ENCODE measurements around the gene NHLH2.

NHLH2 gene

GRCh38 chr1:115793162-115793561 is 47.8 kb downstream of the NHLH2 start:
- TF ChIP-seq USF1 (IDR thresholded peaks at IDR 0.05) (no peak), NFIC (IDR thresholded peaks at IDR 0.05) (no peak), TAF1 (IDR thresholded peaks at IDR 0.05; ENCODE audit: low read depth) (no peak), ZBTB7A (IDR thresholded peaks at IDR 0.05; ENCODE audit: low read depth) (no peak), TEAD4 (IDR thresholded peaks at IDR 0.05) (no peak), REST (IDR thresholded peaks at IDR 0.05; ENCODE audit: low read depth) (no peak), TCF12 (IDR thresholded peaks at IDR 0.05; ENCODE audit: low read depth) (no peak), MAX (IDR thresholded peaks at IDR 0.05) (no peak), EGR1 (IDR thresholded peaks at IDR 0.05) (no peak), YY1 (IDR thresholded peaks at IDR 0.05; ENCODE audit: low read depth) (no peak), FOXM1 (IDR thresholded peaks at IDR 0.05; ENCODE audit: borderline replicate concordance, low read depth) (no peak), RAD21 (IDR thresholded peaks at IDR 0.05; ENCODE audit: low read depth) (no peak), CREB1 (IDR thresholded peaks at IDR 0.05; ENCODE audit: low read depth) (no peak), CEBPB (IDR thresholded peaks at IDR 0.05) (no peak), EP300 (IDR thresholded peaks at IDR 0.05; ENCODE audit: borderline replicate concordance) (no peak)

- TF ChIP-seq ZBTB7A (IDR thresholded peaks at IDR 0.05; ENCODE audit: low read depth), result no peak
These were observed 49.1 kb downstream of the NHLH2 start for GRCh38 chr1:115791816-115792215.

- no peak for TF ChIP-seq EGR1 (IDR thresholded peaks at IDR 0.05)
- TF ChIP-seq USF1 (IDR thresholded peaks at IDR 0.05), result no peak
- no peak for TF ChIP-seq CREB1 (IDR thresholded peaks at IDR 0.05; ENCODE audit: low read depth)
- TF ChIP-seq REST (IDR thresholded peaks at IDR 0.05; ENCODE audit: low read depth), result no peak
- no peak for TF ChIP-seq RAD21 (IDR thresholded peaks at IDR 0.05; ENCODE audit: low read depth)
- TF ChIP-seq ZBTB7A (IDR thresholded peaks at IDR 0.05; ENCODE audit: low read depth), result no peak
- no peak for TF ChIP-seq YY1 (IDR thresholded peaks at IDR 0.05; ENCODE audit: low read depth)
- TF ChIP-seq FOXM1 (IDR thresholded peaks at IDR 0.05; ENCODE audit: borderline replicate concordance, low read depth), result no peak
- TF ChIP-seq EP300 (IDR thresholded peaks at IDR 0.05; ENCODE audit: borderline replicate concordance), result no peak
- TF ChIP-seq TAF1 (IDR thresholded peaks at IDR 0.05; ENCODE audit: low read depth), result no peak
- no peak for TF ChIP-seq TEAD4 (IDR thresholded peaks at IDR 0.05)
- TF ChIP-seq CEBPB (IDR thresholded peaks at IDR 0.05), result no peak
These were observed 50.1 kb downstream of the NHLH2 start for GRCh38 chr1:115790846-115791245.

GRCh38 chr1:115790356-115790755 is 50.6 kb downstream of the NHLH2 start:
- TF ChIP-seq NFIC (IDR thresholded peaks at IDR 0.05) (no peak), ZBTB7A (IDR thresholded peaks at IDR 0.05; ENCODE audit: low read depth) (no peak), FOXM1 (IDR thresholded peaks at IDR 0.05; ENCODE audit: borderline replicate concordance, low read depth) (no peak), MAX (IDR thresholded peaks at IDR 0.05) (no peak), TEAD4 (IDR thresholded peaks at IDR 0.05) (no peak), EP300 (IDR thresholded peaks at IDR 0.05; ENCODE audit: borderline replicate concordance) (no peak), YY1 (IDR thresholded peaks at IDR 0.05; ENCODE audit: low read depth) (no peak), RAD21 (IDR thresholded peaks at IDR 0.05; ENCODE audit: low read depth) (no peak), USF1 (IDR thresholded peaks at IDR 0.05) (no peak), EGR1 (IDR thresholded peaks at IDR 0.05) (no peak)
